OCI-LY1 (cell line): ENCODE results near the gene LPGAT1.

ENCODE experiments used
- EZH2 ChIP-seq: fragments of 200-600 bp; sonication (generic), shearing (Covaris generic); IDR thresholded peaks from 2 replicates; pipeline ENCODE4 v1.8.0; 2017; ENCODE audit warnings: borderline replicate concordance, mixed run types, mild to moderate bottlenecking, antibody characterized with exemption, low read length, moderate library complexity, mixed read lengths
- TF ChIP-seq, protein P1 (sequence below): fragments of 200-600 bp; sonication (generic), shearing (Covaris generic); IDR thresholded peaks from 2 replicates; pipeline ENCODE4 v1.5.1; 2017; ENCODE audit warnings: mild to moderate bottlenecking, antibody characterized with exemption, low read length, moderate library complexity, mixed read lengths

DNA sequence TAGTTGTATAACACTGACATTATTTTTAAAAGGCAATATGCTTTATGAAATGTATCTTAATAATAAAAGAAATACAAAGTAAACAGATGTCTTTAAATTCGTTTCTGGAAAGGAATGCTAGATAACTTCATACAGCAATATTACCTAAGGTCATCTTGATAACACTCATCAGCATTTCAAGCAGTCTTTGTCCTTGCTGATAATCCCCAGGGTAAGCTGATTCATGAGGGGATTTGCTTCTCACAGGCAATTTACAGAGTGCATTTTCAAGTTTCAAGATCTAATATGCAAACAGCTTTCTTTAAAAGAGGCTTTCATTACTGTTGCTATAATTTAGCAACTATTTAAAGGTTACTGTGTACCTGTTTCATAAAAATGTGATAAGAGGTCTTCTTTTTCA is 80.0 kb downstream of the LPGAT1 start:
- no peak for TF ChIP-seq EZH2
- TF ChIP-seq, protein P1, sequence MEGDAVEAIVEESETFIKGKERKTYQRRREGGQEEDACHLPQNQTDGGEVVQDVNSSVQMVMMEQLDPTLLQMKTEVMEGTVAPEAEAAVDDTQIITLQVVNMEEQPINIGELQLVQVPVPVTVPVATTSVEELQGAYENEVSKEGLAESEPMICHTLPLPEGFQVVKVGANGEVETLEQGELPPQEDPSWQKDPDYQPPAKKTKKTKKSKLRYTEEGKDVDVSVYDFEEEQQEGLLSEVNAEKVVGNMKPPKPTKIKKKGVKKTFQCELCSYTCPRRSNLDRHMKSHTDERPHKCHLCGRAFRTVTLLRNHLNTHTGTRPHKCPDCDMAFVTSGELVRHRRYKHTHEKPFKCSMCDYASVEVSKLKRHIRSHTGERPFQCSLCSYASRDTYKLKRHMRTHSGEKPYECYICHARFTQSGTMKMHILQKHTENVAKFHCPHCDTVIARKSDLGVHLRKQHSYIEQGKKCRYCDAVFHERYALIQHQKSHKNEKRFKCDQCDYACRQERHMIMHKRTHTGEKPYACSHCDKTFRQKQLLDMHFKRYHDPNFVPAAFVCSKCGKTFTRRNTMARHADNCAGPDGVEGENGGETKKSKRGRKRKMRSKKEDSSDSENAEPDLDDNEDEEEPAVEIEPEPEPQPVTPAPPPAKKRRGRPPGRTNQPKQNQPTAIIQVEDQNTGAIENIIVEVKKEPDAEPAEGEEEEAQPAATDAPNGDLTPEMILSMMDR: no peak
